ENCODE data around the gene SUMO4.

GRCh38 chr6:149436647-149437046, 36.6 kb downstream of the SUMO4 start:
- TF ChIP-seq CTCF (IDR thresholded peaks at IDR 0.05) (no peak), REST (IDR thresholded peaks at IDR 0.05; ENCODE audit: insufficient read depth in 1 of 2, low read depth in 2 of 2, low read length in 1 of 2) (no peak)
